ENCODE measurements around the gene CCDC50. TPM values are rescaled to one million over a fixed set of nuclear protein-coding genes. Genes with fewer than 3 reads are reported as not detected.

CCDC50 gene
- total RNA-seq, 1 donor from 2014 or later: 51.2 TPM

GRCh38 chr3:191306428-191306827, 22.8 kb upstream of the CCDC50 start:
- no peaks in the 10 kb centered on the region for H3K79me2 ChIP-seq (ENCODE audit: low read depth)
- H3F3A ChIP-seq (ENCODE audit: low read depth): no peaks in the 10 kb centered on the region
- H3K27me3 ChIP-seq: no peaks in the 10 kb centered on the region
- H3K36me3 Mint-ChIP-seq: no peaks in the 10 kb centered on the region
- no peak for DNase-seq (ENCODE audit: low spot score)
- H3K27ac ChIP-seq: no peak overlapping the region
- H3K9me3 Mint-ChIP-seq: no peaks in the 10 kb centered on the region
- no peaks in the 10 kb centered on the region for H3K27me3 Mint-ChIP-seq (ENCODE audit: insufficient read depth, low read depth)
- H3K27ac Mint-ChIP-seq: no peak overlapping the region
- H3K9me3 ChIP-seq (ENCODE audit: low read depth): no peaks in the 10 kb centered on the region
- H3K4me3 Mint-ChIP-seq: no peak overlapping the region
- H3K4me2 ChIP-seq: no peak overlapping the region
- H3K4me3 ChIP-seq: no peak overlapping the region
- H3K36me3 ChIP-seq: no peaks in the 10 kb centered on the region
- no peaks in the 10 kb centered on the region for H3K4me1 ChIP-seq
- no peaks in the 10 kb centered on the region for H4K20me1 ChIP-seq (ENCODE audit: low read depth)
- H3K9ac ChIP-seq: no peak overlapping the region
- no peak for TF ChIP-seq EZH2phosphoT487 (IDR thresholded peaks at IDR 0.05)
- no peak for TF ChIP-seq CTCF (IDR thresholded peaks at IDR 0.05)
- TF ChIP-seq EZH2 (IDR thresholded peaks at IDR 0.05): no peak
- H2AFZ ChIP-seq (replicated peaks): no peak overlapping the region
- no peaks in the 10 kb centered on the region for H3K4me1 Mint-ChIP-seq

GRCh38 chr3:191307341-191307740, 21.9 kb upstream of the CCDC50 start:
- no peaks in the 10 kb centered on the region for H3K79me2 ChIP-seq (ENCODE audit: low read depth)
- H3K36me3 ChIP-seq: no peaks in the 10 kb centered on the region
- H3K27ac Mint-ChIP-seq: no peak overlapping the region
- H3K4me3 ChIP-seq: no peak overlapping the region
- no peaks in the 10 kb centered on the region for H3K36me3 Mint-ChIP-seq
- H3K4me1 Mint-ChIP-seq: no peaks in the 10 kb centered on the region
- no peak overlapping the region for H2AFZ ChIP-seq (replicated peaks)
- no peak overlapping the region for H3K4me2 ChIP-seq
- H4K20me1 ChIP-seq (ENCODE audit: low read depth): no peaks in the 10 kb centered on the region
- H3K4me1 ChIP-seq: no peaks in the 10 kb centered on the region
- no peaks in the 10 kb centered on the region for H3K9me3 Mint-ChIP-seq
- H3K9ac ChIP-seq: no peak overlapping the region
- H3K9me3 ChIP-seq (ENCODE audit: low read depth): no peaks in the 10 kb centered on the region
- no peak overlapping the region for H3K27ac ChIP-seq
- no peak for TF ChIP-seq EZH2phosphoT487 (IDR thresholded peaks at IDR 0.05)
- no peak for TF ChIP-seq CTCF (IDR thresholded peaks at IDR 0.05)
- TF ChIP-seq EZH2 (IDR thresholded peaks at IDR 0.05): no peak
- no peaks in the 10 kb centered on the region for H3K27me3 Mint-ChIP-seq (ENCODE audit: insufficient read depth, low read depth)
- H3K4me3 Mint-ChIP-seq: no peak overlapping the region
- H3F3A ChIP-seq (ENCODE audit: low read depth): no peaks in the 10 kb centered on the region
- DNase-seq (ENCODE audit: low spot score): no peak
- H3K27me3 ChIP-seq: no peaks in the 10 kb centered on the region

GRCh38 chr3:191313296-191313695, 15.9 kb upstream of the CCDC50 start:
- H3K4me3 ChIP-seq: no peak overlapping the region
- H3F3A ChIP-seq (ENCODE audit: low read depth): no peaks in the 10 kb centered on the region
- no peak overlapping the region for H3K9ac ChIP-seq
- no peaks in the 10 kb centered on the region for H3K4me1 ChIP-seq
- no peak overlapping the region for H3K27ac ChIP-seq
- H3K36me3 ChIP-seq: no peaks in the 10 kb centered on the region
- H3K4me3 Mint-ChIP-seq: no peak overlapping the region
- no peak overlapping the region for H3K4me2 ChIP-seq
- no peak overlapping the region for H3K27ac Mint-ChIP-seq
- no peaks in the 10 kb centered on the region for H3K9me3 ChIP-seq (ENCODE audit: low read depth)
- H3K36me3 Mint-ChIP-seq: no peaks in the 10 kb centered on the region
- H3K79me2 ChIP-seq (ENCODE audit: low read depth): no peaks in the 10 kb centered on the region
- no peak overlapping the region for H2AFZ ChIP-seq (replicated peaks)
- no peak for TF ChIP-seq EZH2phosphoT487 (IDR thresholded peaks at IDR 0.05)
- TF ChIP-seq EZH2 (IDR thresholded peaks at IDR 0.05): no peak
- no peak for TF ChIP-seq CTCF (IDR thresholded peaks at IDR 0.05)
- H3K27me3 Mint-ChIP-seq (ENCODE audit: insufficient read depth, low read depth): peaks cover 2% of the 10 kb centered on the region
- DNase-seq (ENCODE audit: low spot score): no peak
- no peaks in the 10 kb centered on the region for H3K27me3 ChIP-seq
- H3K4me1 Mint-ChIP-seq: no peaks in the 10 kb centered on the region
- H4K20me1 ChIP-seq (ENCODE audit: low read depth): no peaks in the 10 kb centered on the region
- no peaks in the 10 kb centered on the region for H3K9me3 Mint-ChIP-seq

All from neural progenitor cell (in vitro differentiated cells).